Amygdala (tissue), 56 donors: ENCODE data around the gene KIRREL1.

ENCODE experiments used
- DNase-seq, 56 donors: peaks; one replicate each; lab custom pipeline; 2025; lab: John Stamatoyannopoulos, UW

Gene KIRREL1

GRCh38 chr1:158058237-158058985, 65.0 kb downstream of the KIRREL1 start:
- no peak for DNase-seq

DNA sequence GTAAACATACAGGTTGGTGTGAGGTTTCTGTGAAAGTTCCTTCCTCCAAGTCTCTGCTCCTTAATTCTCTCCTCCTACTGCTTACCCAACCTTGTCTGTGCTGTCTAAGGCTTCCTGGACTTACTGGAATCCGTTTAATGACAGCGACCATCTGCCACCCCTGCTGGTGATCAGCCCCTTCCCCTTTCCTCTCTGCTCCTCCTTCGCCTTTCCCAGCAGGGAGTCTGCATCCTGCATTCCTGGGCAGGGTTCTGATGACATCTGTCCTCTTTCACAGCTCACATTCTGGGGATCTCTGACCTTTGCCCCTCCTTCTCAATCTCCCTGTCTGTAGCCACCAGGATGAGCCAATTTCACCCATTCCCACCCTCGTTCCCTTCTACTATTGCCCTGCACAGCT, 66.5 kb downstream of the KIRREL1 start:
- DNase-seq: no peak

DNA sequence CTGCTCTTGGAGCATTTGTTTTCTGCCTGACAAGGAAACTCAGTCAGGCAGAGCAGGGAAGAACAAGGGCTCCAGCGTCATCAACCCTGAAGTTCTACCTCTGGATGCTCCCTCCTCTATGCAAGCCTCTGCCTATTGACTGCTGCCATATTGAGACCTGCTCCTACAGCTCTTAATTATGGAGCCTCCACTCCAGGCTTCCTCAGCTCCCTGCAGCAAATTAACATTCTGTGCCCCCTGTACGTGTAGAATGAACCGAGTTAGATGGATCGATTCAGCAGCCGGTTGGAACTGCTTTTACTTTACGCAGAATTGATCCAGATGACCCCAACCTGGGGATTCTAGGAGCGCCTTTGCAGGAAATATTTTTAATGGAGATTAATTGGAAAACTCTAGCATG, 68.7 kb downstream of the KIRREL1 start:
- DNase-seq: no peak

DNA sequence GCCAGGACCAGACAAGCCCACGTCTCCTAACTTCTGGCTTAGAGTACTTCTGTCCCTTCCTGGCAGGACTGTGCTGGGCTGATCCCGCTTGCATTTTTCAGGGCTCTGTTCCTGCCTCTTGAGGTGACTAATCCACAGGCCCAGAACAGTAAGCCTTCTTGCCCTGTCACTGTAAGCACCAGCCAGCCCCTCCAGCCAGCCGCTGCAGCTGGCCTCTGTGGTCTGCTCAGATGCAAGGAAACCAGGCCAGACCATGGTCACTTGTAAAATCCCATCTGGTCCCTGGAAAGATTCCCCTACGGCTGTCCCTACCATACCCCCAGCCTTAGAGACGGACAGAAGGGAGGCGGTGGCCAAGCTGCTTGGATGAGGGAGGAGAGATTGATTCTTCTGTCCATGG, 74.2 kb downstream of the KIRREL1 start:
- no peak for DNase-seq

DNA sequence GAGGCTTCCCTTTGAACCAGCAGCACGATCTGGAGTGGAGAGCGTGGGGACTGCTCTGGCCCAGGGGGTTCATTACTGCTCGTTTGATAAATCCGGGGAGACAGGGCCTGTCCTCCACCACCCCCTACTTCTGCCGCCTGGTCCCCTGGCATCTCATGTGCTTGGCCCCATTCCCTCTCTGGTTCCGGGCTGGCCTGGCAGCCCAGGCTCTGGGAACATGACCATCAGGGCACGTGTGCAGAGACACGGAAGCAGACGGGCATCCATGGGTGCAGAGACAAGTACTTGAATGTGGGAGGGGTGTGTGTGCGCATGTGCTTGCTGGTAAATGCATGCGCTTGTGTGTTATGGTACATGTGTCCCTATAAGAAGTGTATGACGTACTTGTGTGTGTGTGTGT, 75.5 kb downstream of the KIRREL1 start:
- DNase-seq: no peak

- peak in 12 of 56 donors; percentile 2 to 28 (median 14) for DNase-seq
These were observed 77.7 kb downstream of the KIRREL1 start for GRCh38 chr1:158071138-158071537.

- peak in 7 of 56 donors; percentile 1 to 14 (median 10) for DNase-seq
These were observed 81.6 kb downstream of the KIRREL1 start for GRCh38 chr1:158075078-158075477.

- DNase-seq: peak in 3 of 56 donors; percentile 0 to 14 (median 7)
These were observed 83.0 kb downstream of the KIRREL1 start for GRCh38 chr1:158076441-158076840.

GRCh38 chr1:158077411-158078256, 84.2 kb downstream of the KIRREL1 start:
- no peak for DNase-seq

DNA sequence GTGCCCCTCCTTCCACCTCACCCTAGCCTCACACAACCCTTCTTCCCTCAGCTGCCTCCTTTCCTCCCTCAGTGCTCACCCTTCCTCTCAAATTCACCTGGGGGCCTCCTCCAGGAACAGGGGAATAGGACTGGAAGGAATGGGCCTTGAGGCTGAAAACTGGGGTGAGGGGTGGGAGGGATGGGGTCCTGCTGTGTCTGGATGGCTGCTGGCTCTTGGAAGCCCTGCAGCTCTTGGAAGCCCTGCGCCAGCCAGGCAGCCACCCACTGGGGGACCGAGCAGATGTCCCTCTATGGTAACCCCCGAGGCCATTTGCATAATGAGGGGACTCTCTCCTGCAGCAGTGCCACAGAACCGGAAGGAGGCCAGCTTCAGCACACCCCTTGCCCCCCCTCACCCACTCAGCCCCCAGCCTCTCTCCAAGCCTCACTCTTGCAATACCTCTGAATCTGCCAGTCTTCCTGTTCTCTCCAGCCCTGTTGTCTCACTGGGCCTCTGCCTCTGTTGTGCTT, 85.2 kb downstream of the KIRREL1 start:
- no peak for DNase-seq

- no peak for DNase-seq
These were observed 86.6 kb downstream of the KIRREL1 start for GRCh38 chr1:158080066-158080465.

GRCh38 chr1:158084336-158084735, 90.9 kb downstream of the KIRREL1 start:
- no peak for DNase-seq

- no peak for DNase-seq
These were observed 91.3 kb downstream of the KIRREL1 start for GRCh38 chr1:158084747-158085146.

- DNase-seq: peak in 22 of 56 donors; percentile 1 to 53 (median 13)
These were observed 94.0 kb downstream of the KIRREL1 start for GRCh38 chr1:158087320-158087927.

- DNase-seq: no peak
These were observed 96.0 kb downstream of the KIRREL1 start for GRCh38 chr1:158089476-158089875.

DNA sequence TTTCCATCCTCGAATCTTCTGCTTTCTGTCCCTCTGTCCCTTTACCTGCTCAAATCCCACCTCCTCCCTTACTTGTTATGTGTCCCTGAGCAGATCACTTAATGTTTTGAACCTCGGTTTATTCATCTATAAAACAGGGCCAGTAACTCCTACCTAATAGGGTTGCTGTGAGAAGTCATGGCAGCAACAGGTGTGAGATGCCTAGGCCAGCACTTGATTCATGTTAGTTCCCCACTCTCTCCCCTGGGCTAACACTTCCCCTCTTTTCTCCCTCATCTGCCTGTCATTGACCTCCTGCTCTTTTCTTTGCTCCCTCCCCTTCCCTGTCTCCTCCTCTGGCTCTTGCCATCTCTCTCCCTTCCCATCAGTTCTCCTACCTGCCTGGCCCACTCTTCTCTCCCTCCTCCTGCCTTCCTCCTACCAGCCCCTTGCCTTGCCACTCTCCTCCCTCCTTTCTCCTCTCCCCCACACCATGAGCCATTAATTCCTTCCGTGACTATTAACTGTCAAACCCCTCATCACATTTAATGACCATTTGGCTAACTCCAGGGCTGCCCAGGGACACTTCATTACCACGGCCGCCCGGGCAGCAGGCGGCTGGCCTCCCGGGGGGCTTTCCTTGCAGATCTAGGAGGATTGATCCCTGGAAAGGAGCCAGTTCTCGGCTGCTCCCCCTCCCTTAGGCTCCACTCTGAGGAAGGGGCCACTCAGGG, 96.6 kb downstream of the KIRREL1 start:
- no peak for DNase-seq

DNA sequence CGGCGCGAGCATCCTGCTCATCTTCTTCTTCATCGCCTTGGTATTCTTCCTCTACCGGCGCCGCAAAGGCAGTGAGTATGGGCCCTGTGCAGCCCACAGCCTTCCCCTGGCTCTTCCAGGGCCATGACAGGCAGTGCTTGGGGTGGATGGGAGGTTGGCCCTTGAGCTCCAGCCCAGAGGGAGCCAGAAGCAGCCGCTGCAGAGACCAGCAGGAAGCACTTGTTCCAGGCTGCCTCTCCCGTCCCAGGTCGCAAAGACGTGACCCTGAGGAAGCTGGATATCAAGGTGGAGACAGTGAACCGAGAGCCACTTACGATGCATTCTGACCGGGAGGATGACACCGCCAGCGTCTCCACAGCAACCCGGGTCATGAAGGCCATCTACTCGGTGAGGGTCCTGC, 99.9 kb downstream of the KIRREL1 start:
- DNase-seq: no peak

GRCh38 chr1:158094571-158094970, 101.1 kb downstream of the KIRREL1 start:
- DNase-seq: no peak

DNA sequence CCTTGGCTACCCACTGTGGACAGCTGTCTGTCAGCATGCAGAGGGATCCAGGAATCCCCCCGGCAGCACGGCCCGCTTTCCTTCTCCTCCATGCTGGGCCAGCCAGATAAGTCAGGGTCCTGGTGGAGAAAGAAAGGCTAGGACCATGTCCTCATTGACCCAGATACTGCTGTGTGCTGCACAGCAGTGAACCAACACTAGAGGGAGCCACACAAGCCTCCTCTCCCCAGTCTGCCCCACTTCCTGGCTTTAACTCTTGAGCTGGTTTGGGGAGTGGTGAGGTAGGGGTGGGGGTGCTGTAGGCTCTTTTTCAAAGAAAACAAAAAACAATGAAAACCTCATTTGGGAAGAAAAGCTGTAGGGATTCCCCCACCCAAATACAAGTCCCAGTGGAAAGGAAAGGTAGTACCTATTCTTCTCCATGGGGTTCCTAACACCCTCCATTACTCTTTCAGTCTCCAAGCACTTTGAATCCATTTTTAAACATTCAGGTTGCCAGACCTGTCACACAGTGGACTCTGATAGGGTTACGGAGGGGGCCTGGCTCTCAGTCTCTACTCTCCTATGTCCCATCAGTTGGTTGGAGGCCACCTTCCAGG, 102.4 kb downstream of the KIRREL1 start:
- DNase-seq: peak in 1 of 56 donors; percentile 3

GRCh38 chr1:158098256-158098655, 104.8 kb downstream of the KIRREL1 start:
- DNase-seq: no peak
